NCI-H69 (cell line): ENCODE data around the gene LSM4.

Experiments used
- DNase-seq: peaks from one replicate; lab custom pipeline; 2025; lab: John Stamatoyannopoulos, UW

Gene LSM4

DNA sequence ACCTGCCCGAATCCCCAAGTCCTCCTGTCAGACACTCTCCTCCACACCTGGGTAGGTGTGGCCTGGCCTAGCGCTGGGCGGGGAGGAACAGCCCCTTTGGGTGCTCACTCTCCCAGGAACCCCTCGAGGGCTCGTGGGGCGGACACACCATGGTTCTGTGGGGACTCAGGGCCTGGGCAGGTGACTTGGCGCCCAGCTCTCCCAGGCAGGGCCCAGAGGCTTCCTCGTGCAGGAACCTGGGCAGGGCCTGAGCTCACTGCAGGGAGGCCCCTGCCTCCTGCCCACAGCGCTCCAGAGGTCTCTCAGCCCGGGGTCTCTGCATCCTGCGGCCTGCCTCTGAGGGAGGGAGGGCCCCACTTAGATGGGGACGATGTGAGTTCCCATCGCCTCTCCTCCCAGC lies 11.9 kb downstream of the LSM4 start:
- no peak for DNase-seq

DNA sequence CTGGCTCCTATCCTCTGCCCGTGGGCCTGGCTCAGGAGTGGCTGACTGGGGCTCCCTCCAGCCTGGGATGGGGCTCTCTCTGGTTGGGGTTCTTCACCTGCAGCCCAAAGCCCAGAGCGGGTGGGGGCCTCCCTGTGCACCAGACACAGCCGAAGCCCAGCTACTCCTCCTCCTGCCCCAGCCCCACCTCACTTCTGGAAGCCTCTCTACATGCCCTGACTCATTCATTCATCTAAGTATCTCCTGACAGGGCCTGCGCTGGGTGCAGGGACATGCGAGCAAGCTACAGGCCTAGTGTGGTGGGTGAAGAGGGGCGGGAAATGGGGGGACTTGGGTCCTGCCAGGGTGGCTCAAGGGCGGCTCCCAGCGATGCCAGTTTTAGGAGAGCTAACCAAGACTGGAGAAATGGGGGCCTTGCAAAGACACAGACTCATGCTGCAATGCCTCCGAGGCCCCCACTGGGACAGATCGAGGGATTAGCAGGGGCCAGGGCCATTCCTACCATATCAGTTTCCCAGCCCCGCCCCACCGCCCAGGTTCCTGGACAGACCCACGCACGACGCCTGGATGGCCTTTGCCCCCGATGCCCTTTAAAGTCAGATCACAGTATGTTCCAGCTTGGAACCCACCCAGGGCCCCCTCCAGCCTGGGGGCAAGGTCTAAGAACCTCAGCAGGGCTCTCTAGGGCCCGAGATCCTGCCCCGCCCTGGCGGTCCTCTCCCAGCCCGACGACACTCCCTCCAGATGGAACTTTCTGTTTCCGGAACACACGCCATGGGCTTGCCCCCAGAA lies 12.6 kb downstream of the LSM4 start:
- DNase-seq = no peak

GRCh38 chr19:18309525-18310064 lies 13.3 kb downstream of the LSM4 start:
- DNase-seq = no peak

DNA sequence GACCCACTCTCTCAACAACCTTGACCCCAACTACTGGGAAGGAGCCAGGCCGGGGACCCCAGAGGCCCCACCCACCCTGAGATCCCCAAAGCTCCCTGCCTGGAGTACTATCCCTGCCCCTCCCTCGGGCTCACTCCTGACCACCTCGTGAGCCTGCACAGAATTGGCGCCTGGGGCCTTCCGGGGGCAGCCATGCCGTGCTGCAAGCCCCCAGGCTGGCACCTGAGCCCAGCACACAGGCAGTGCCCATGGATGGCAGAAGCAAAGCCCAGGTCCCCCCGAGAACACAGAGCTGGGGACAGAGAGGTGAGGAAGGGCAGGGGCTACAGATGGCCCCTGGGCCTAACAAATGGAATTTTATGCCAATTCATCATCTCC lies 13.9 kb downstream of the LSM4 start:
- no peak for DNase-seq

DNA sequence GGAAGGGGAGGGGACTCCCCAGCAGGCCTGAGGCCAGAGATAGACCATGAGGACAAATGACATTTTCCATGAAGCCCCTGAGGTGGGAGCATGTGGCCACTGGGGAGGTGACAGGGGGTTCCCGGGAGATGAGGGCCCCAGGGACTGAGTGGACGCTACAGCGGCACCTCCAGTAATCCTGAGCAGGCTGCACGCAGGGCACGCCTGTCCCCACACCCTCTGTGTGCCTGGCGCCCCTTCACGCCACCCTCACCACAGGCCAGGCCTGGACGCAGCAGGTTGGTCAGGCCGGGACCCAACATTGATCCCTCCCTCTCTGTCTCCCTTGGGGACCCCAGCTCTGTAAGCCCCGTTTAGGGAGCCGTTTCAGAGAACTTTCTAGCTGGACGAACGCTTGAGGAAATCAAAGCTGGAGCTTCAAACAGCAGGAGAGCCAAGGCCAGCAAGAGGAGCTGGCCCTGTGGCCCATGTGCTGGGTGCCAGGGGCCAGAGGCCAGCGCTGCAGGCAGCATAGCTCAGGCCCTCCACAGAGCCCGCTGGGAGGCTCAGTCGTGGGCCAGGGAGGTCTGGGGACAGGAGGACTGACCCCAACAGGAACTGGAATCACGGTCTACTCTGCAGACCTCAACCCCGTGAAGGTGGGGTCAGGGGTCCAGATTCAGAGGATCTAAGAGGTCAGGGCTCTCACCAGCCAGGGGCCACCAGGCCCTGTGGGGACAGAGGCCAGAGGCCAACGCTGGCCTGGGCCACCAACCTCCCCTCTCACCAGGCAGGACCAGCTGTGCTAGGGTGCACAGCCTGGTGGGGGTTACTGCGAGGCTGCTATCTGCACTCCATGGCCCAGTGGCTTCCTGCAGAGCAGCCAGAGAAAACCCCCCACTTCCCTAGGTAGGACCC lies 14.6 kb downstream of the LSM4 start:
- DNase-seq = no peak

DNA sequence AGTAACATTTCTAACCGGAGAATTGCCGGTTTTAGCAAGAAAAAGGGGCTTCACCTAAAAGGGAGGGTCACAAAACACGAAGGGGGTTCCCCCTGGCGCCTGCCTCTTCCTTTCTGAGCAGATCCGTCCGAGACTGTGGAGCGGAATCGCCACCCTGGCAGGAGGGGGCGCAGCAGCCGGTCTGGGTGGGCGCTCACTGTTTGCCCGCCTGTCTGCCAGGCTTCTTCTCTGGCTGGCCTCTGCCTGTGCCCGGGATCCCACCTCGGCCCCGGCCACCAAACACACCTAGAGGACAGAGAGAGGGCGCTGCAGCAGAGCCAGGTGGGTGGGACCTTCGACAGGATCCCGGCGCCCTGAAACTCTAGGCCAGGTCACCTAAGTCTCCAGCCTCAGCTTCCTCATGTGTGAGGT lies 15.6 kb downstream of the LSM4 start:
- DNase-seq = no peak

- no peak for DNase-seq
Observed at GRCh38 chr19:18306888-18307260, 16.0 kb downstream of the LSM4 start.

GRCh38 chr19:18306209-18306887 lies 16.5 kb downstream of the LSM4 start:
- DNase-seq = no peak

GRCh38 chr19:18304458-18305310 lies 18.2 kb downstream of the LSM4 start:
- DNase-seq = peak; percentile 42

DNA sequence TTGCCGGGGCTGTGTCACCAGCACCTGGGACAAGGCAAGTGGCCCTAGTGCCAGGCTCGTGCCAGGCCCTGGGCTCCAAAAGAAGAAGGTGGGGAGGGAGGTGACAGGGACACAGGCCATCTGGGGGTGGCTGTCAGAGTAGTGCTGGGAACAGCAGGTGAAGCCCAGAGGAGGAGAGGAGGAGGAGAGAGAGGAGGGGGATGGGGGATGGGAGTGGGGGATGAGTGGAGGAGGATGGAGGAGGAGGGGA lies 18.7 kb downstream of the LSM4 start:
- DNase-seq = no peak

GRCh38 chr19:18301718-18302111 lies 21.2 kb downstream of the LSM4 start:
- no peak for DNase-seq

DNA sequence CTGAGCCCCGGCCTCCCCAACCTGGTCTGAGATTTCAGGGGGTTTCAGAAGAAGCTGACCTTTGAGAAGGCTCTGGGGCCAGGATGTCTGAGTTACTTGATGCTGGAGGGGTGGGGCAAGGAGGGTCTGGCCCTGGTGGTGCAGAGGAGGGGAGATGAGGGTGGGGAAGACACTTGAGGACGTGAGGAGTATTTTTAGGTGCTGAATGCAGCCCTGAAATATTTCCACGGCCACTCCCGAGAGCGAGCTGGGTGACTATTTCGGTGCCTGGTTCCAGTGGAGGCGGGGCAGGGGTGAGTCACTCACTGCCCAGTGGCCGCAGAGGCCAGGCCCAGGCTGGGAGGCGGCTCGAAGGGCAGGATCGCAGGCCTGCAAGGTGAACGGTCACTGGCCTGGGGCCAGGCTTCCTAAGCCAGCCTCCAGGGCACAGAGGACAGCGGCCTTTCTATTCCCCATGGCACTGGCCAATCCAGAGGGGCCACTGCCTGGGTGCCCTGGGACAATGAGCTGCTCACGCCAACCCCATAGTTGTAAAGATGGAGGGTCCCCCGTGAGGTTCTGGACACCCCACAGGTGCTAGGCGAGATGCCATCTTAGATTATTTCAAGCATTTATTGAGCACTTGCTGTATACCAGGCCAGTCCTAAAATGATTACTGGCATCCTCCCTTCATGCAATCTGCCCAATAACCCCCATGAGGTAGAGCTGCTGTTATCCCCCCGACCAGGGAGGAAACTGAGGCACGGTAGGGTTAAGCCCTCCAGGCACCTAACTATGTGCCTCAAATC lies 21.8 kb downstream of the LSM4 start:
- no peak for DNase-seq

- DNase-seq = no peak
Observed at GRCh38 chr19:18299654-18300053, 23.2 kb downstream of the LSM4 start.

- no peak for DNase-seq
Observed at GRCh38 chr19:18298601-18299000, 24.3 kb downstream of the LSM4 start.

DNA sequence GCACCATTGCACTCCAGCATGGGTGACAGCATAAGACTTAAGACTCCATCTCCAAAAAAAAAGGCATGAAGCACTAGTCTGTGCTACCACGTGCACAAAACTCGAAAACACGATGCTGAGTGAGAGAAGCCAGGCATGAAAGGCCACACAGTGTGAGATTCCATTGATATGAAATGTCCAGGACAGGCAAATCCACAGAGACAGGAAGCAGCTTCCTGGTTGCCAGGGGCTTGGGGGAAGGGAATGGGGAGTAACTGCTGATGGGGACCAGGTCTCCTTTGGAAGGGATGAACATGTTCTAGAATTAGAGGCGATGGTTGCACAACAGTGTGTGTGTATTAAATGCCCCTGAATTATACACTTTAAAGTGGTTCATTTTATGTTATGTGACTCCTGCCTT lies 25.6 kb downstream of the LSM4 start:
- no peak for DNase-seq

DNA sequence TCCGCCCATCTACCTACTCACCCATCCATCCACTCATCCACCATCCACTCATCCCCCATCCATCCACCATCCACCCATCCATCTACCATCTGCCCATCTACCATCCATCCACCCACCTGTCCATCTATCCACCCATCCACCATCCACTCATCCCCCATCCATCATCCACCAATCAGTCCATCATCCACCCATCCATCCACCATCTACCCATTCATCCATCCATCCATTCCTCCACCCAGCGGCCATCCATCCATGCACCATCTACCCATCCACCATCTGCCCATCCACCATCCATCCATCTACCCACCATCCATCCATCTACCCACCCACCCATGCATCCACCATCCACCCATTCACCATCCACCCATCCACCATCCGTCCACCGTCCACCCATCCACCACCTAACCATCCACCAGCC lies 27.8 kb downstream of the LSM4 start:
- DNase-seq = no peak

DNA sequence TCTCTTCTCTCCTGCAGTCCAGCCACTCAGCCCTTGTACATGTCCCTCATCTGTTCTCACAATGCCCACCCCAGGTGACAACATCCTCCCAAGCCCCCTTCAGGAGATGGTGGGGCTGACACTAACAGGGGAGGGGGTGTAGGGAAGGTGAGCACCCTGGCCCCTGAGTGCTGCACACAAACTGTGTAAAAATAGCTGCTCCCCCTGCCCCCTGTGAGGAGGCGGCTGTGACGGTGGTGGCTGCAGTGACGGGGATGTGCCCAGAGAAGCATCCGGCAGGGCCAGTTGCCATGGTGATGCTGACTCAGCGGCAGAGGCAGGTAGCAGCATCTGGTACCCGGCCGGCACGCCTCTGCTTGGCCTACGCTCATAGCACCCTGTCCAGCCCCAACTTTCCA lies 28.4 kb downstream of the LSM4 start:
- peak; percentile 81 for DNase-seq

DNA sequence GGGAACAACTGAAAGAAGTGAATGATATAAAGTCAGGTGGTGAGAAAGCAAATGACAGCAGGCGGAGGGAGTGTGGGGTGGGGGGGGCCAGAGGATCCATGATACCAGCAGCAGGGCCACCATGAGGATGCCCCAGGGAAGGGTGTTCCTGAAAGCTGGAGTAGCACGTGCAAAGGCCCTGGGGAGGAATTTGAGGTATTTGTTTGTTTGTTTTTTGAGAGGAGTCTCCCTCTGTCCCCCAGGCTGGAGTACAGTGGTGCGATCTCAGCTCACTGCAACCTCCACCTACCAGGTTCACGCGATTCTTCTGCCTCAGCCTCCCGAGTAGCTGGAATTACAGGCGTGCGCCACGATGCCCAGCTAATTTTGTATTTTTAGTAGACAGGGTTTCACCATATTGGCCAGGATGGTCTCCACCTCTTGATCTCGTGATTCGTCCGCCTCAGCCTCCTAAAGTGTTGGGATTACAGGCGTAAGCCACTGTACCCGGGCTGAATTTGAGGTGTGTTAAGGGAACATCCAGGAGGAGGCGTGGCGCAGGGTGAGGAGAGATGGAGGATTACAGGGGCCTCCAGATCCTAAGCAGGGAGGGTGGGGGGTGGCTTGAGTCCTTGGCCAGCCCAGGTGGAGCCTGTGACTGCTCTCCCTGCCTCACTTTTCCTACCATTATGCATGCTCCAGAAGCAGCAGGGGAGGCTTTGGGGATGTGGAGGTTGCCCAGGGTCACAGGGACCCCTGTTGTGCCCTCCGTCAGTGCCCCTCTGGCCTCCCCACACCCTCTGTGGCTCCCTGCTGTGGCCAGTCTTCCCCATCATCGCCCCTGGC lies 29.0 kb downstream of the LSM4 start:
- DNase-seq = peak; percentile 39

GRCh38 chr19:18292810-18293641 lies 29.9 kb downstream of the LSM4 start:
- DNase-seq = peak; percentile 93
